HCT116 (cell line): ENCODE data around the gene RIMS4.
A peak's percentile ranks its signal among the peaks of the same experiment; 100 is the strongest.

Experiments used
- CBX3 ChIP-seq: IDR thresholded peaks from 2 replicates; pipeline ENCODE4 v1.6.1; 2012; ENCODE audit warnings: low read depth
- POLR2AphosphoS5 ChIP-seq: IDR thresholded peaks from 2 replicates; pipeline ENCODE4 v1.6.1; 2011; ENCODE audit warnings: mild to moderate bottlenecking, low read depth, low read length, moderate library complexity
- RAD21 ChIP-seq: IDR thresholded peaks from 2 replicates; pipeline ENCODE4 v1.6.1; 2012; ENCODE audit warnings: low read depth, mild to moderate bottlenecking
- SP1 ChIP-seq: IDR thresholded peaks from 2 replicates; pipeline ENCODE4 v1.6.1; 2012; ENCODE audit warnings: low read depth
- SRF ChIP-seq: IDR thresholded peaks from 2 replicates; pipeline ENCODE4 v1.6.1; 2012; ENCODE audit warnings: low read depth
- TF ChIP-seq, protein P1 (sequence below), 3 experiments: fragments of 200-600 bp in 1 of 3; sonication (generic) in 1 of 3; IDR thresholded peaks in 2 of 3; conservative IDR thresholded peaks in 1 of 3; 2 replicates each; pipeline ENCODE4 v1.5.1; 2012 to 2017; ENCODE audit warnings: low read depth in 2 of 3, low read length in 2 of 3, antibody characterized with exemption in 1 of 3, borderline replicate concordance in 1 of 3, control low read depth in 1 of 3, mild to moderate bottlenecking in 1 of 3, mixed read lengths in 1 of 3, mixed run types in 1 of 3, moderate library complexity in 1 of 3; ENCODE audit not compliant: insufficient read depth in 1 of 3

DNA sequence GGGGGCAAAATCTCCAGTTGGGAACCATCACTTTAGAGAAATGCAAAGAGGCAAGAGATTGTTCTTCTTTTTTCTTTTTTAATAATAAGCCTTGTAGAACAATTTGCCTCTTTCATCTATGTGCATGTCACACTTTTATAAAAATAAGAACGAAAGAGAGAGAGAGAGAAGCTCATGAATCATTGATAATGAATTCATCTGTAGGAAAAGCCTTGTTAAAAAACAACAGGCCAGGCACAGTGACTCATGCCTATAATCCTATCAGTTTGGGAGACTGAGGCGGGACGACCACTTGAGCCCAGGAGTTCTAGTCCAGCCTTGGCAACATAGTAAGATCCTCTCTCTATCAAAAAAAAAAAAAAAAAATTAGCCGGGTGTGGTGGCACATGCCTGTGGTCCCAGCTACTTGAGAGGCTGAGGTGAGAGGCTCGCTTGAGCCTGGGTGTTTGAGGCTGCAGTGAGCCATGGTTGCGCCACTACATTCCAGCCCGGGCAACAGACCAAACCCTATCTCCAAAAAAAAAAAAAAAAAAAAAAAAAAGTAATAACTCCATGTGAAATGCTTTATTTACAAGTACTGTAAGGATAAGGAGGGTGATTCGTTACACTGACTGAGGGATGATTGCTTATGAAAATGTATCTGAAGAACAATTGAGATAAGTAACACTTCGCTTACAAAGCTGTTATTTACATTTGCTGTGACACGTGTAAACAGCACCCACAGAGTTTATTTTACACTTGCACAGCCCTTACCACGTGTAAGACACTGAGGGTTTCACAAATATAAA is 89.2 kb downstream of the RIMS4 start:
- TF ChIP-seq, protein P1, sequence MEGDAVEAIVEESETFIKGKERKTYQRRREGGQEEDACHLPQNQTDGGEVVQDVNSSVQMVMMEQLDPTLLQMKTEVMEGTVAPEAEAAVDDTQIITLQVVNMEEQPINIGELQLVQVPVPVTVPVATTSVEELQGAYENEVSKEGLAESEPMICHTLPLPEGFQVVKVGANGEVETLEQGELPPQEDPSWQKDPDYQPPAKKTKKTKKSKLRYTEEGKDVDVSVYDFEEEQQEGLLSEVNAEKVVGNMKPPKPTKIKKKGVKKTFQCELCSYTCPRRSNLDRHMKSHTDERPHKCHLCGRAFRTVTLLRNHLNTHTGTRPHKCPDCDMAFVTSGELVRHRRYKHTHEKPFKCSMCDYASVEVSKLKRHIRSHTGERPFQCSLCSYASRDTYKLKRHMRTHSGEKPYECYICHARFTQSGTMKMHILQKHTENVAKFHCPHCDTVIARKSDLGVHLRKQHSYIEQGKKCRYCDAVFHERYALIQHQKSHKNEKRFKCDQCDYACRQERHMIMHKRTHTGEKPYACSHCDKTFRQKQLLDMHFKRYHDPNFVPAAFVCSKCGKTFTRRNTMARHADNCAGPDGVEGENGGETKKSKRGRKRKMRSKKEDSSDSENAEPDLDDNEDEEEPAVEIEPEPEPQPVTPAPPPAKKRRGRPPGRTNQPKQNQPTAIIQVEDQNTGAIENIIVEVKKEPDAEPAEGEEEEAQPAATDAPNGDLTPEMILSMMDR (IDR thresholded peaks at IDR 0.05 in 2 of 3, conservative IDR thresholded peaks at IDR 0.05 in 1 of 3; ENCODE audit: borderline replicate concordance in 1 of 3, insufficient read depth in 1 of 3, low read depth in 2 of 3, low read length in 2 of 3): no peak
- TF ChIP-seq RAD21 (no peak), POLR2AphosphoS5 (no peak), SP1 (peak; percentile 19; the same call in 1 of the 2 replicates), CBX3 (0 out of 2 replicates have a peak, but pooled peaks have one; percentile 44), SRF (no peak)
